VCaP (cell line): ENCODE results near the gene VTI1B.

Experiments
- H3K27ac ChIP-seq: fragments of 450-650 bp; 2 replicates; pipeline ENCODE4 v1.5.1; 2017
- CTCF ChIP-seq: fragments of 450-650 bp; conservative IDR thresholded peaks from 2 replicates; pipeline ENCODE4 v1.5.1; 2017; ENCODE audit warnings: mild to moderate bottlenecking, moderate library complexity

The VTI1B gene

DNA sequence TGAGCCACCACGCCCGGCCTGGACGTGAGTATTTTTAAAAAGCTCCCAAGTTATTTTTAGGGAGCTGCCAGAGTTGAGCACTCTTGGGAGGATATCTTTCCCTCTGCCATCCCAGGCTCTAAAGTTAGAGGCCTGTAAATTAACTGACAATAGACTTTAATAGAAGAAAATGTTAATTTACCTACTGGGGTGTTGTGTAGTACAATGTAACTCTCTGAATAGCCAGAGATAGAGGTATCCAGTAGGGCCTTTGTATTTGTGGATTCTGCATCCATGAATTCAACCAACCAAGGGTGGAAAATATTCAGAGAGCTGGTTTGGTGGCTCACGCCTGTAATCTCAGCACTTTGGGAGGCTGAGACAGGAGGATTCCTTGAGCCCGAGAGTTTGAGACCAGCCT, 66.8 kb downstream of the VTI1B start:
- no peak for TF ChIP-seq CTCF
- H3K27ac ChIP-seq = no peak overlapping the region

- no peak overlapping the region for H3K27ac ChIP-seq
- TF ChIP-seq CTCF = no peak
Measured at GRCh38 chr14:67602995-67603545, 71.4 kb downstream of the VTI1B start.

- TF ChIP-seq CTCF = no peak
- no peak overlapping the region for H3K27ac ChIP-seq
Measured at GRCh38 chr14:67602076-67602475, 72.4 kb downstream of the VTI1B start.

DNA sequence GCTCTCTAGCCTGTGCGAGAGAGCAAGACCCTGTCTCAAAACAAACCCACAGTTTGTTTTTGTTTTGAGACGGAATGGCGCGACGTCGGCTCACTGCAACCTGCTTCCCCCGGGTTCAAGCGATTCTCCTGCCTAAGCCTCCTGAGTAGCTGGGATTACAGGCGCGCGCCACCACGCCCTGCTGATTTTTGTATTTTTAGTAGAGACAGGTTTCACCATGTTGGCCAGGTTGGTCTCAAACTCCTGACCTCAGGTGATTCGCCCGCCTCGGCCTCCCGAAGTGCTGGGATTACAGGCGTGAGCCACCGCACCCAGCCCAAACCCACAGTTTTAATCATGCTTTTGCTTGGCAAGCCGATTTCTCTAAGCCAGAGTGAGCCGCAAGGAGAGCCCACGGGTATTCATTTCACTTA, 73.9 kb downstream of the VTI1B start:
- peak overlapping the region; percentile 87 for H3K27ac ChIP-seq

- TF ChIP-seq CTCF = peak; percentile 72
- peak within 1 kb of the TSS; percentile 87 for H3K27ac ChIP-seq
Measured at GRCh38 chr14:67599698-67600561, 74.5 kb downstream of the VTI1B start, which contains the start of gene PIGH. TSS of gene PIGH (minus strand) at chr14:67600268. CDS start at chr14:67600203, 65 bp downstream.
